ENCODE measurements around the gene FN1. TPM values are rescaled to one million over a fixed set of nuclear protein-coding genes. Genes with fewer than 3 reads are reported as not detected.

The FN1 gene
- total RNA-seq, 1 donor from 2014 or later, result 125 TPM

- no peak for DNase-seq (ENCODE audit: low spot score)
Measured at GRCh38 chr2:215407590-215408264, 28.1 kb downstream of the FN1 start.

- no peak for DNase-seq (ENCODE audit: low spot score)
Measured at GRCh38 chr2:215407061-215407460, 28.8 kb downstream of the FN1 start.

- no peak for DNase-seq (ENCODE audit: low spot score)
Measured at GRCh38 chr2:215405722-215406581, 29.9 kb downstream of the FN1 start.

- DNase-seq (ENCODE audit: low spot score), result no peak
Measured at GRCh38 chr2:215404348-215405012, 31.4 kb downstream of the FN1 start.

- no peak for DNase-seq (ENCODE audit: low spot score)
Measured at GRCh38 chr2:215403441-215404347, 32.2 kb downstream of the FN1 start.

GRCh38 chr2:215401896-215402379 is 33.9 kb downstream of the FN1 start:
- no peak for DNase-seq (ENCODE audit: low spot score)

GRCh38 chr2:215399067-215399716 is 36.7 kb downstream of the FN1 start:
- no peak for DNase-seq (ENCODE audit: low spot score)

GRCh38 chr2:215397632-215398341 is 38.1 kb downstream of the FN1 start:
- DNase-seq (ENCODE audit: low spot score), result no peak

- no peak for DNase-seq (ENCODE audit: low spot score)
Measured at GRCh38 chr2:215396595-215397313, 39.1 kb downstream of the FN1 start.

- no peak for DNase-seq (ENCODE audit: low spot score)
Measured at GRCh38 chr2:215395687-215396460, 40.0 kb downstream of the FN1 start.

GRCh38 chr2:215394102-215394805 is 41.6 kb downstream of the FN1 start:
- DNase-seq (ENCODE audit: low spot score), result no peak

GRCh38 chr2:215392687-215393270 is 43.1 kb downstream of the FN1 start:
- no peak for DNase-seq (ENCODE audit: low spot score)

- no peak for DNase-seq (ENCODE audit: low spot score)
Measured at GRCh38 chr2:215392164-215392563, 43.7 kb downstream of the FN1 start.

- DNase-seq (ENCODE audit: low spot score), result no peak
Measured at GRCh38 chr2:215391531-215391930, 44.3 kb downstream of the FN1 start.

GRCh38 chr2:215390550-215390913 is 45.3 kb downstream of the FN1 start:
- no peak for DNase-seq (ENCODE audit: low spot score)

GRCh38 chr2:215388002-215388728 is 47.7 kb downstream of the FN1 start:
- DNase-seq (ENCODE audit: low spot score), result no peak

GRCh38 chr2:215386566-215386965 is 49.3 kb downstream of the FN1 start:
- DNase-seq (ENCODE audit: low spot score), result no peak
